ENCODE results near the gene APBA2. TPM values are rescaled to one million over a fixed set of nuclear protein-coding genes. Genes with fewer than 3 reads are reported as not detected.

Gene APBA2
- total RNA-seq, 1 donor from 2014 or later: 30.0 TPM

DNA sequence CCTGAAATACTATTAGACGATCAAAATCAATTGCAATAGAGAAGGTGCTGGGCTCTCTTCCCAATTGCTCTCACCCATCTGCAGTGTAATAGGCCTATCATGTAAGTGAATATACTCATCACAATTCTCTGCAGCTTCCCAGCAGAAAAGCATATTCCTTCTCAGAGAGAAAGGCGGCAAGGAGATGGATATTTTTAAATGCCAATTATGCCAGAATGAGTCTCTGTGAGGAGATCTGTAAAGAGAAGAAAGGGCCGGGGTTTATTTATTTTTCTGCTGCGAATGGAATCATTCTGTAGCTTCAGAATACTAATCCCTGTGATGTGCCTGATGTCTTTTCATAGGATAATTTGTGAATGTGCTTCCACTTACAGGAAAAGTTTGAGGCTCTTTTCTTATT, 112.0 kb downstream of the APBA2 start:
- DNase-seq (ENCODE audit: low read depth): no peak
- TF ChIP-seq, protein P1, sequence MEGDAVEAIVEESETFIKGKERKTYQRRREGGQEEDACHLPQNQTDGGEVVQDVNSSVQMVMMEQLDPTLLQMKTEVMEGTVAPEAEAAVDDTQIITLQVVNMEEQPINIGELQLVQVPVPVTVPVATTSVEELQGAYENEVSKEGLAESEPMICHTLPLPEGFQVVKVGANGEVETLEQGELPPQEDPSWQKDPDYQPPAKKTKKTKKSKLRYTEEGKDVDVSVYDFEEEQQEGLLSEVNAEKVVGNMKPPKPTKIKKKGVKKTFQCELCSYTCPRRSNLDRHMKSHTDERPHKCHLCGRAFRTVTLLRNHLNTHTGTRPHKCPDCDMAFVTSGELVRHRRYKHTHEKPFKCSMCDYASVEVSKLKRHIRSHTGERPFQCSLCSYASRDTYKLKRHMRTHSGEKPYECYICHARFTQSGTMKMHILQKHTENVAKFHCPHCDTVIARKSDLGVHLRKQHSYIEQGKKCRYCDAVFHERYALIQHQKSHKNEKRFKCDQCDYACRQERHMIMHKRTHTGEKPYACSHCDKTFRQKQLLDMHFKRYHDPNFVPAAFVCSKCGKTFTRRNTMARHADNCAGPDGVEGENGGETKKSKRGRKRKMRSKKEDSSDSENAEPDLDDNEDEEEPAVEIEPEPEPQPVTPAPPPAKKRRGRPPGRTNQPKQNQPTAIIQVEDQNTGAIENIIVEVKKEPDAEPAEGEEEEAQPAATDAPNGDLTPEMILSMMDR (conservative IDR thresholded peaks at IDR 0.05; ENCODE audit: low read depth, low read length): no peak
- no peak overlapping the region for H3K4me3 ChIP-seq (ENCODE audit: low read depth, low read length)

DNA sequence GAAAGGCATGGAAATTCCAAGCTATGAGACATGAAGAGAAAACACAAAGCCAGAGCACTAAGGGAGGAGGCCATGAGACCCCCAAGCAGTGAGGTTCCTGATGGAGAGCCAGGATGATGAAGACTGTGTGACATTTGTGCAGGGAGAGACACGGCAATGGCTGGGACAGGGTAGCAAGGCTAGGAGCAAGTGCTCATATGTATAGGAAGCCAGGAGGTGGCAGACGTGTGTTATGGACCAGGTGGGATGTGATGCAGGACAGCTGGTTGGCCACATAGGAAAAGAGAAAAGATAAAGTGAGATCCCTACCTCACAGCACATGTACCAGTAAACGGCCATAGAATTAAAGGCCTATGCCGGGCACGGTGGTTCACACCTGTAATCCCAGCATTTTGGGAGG, 112.7 kb downstream of the APBA2 start:
- no peak overlapping the region for H3K4me3 ChIP-seq (ENCODE audit: low read depth, low read length)
- no peak for DNase-seq (ENCODE audit: low read depth)
- TF ChIP-seq, protein P1 (conservative IDR thresholded peaks at IDR 0.05; ENCODE audit: low read depth, low read length): peak; percentile 8

DNA sequence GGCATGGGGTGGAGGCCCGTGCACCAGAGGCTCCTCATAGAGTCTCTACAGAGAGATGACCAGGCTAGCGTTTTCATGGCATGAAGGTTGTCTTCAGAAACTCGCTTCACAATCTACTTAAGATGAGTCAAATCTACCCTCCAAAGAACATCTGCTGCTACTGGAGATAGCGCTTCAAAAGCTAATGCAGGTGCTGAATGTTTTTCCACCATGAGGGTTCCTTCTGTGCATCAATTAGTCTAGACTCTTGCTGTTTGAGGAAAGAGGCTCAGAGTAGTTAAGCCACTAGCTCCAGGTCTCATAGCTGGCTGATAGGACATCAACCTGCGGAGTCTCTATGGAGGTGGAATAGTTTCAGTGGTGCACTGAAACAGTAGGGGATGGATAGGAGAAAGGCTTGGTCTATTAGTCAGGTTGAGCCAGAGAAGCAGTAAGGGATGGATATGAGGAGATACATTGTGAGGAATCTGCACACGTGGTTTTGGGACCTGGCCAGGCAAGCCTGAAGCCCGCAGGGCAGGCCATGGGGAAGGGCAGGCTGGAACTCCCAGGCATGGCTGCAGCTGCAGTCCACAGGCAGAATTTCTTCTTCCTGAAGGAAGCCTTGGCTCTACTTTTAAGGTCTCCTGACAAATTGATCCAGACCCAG, 117.5 kb downstream of the APBA2 start:
- TF ChIP-seq, protein P1 (conservative IDR thresholded peaks at IDR 0.05; ENCODE audit: low read depth, low read length): no peak
- DNase-seq (ENCODE audit: low read depth): no peak
- H3K4me3 ChIP-seq (ENCODE audit: low read depth, low read length): no peak overlapping the region

DNA sequence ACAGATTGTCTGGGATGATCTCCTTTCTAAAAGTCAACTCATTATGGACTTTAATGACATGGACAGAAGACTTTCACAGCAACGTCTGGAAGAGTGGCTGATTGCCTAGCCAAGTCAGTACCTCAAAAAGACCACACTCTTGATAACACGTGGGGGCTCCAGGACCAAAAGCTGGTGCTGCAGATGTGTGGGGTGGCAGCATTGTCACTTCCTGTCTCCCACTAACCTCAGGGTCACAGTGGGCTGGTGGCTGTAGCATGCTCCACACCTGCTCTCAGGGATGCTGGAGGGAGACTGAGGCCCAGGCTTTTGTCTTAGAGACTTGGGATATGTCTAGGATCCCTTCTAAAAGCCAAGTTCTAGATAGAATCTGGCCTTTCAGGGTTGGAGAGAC, 118.1 kb downstream of the APBA2 start:
- TF ChIP-seq, protein P1 (conservative IDR thresholded peaks at IDR 0.05; ENCODE audit: low read depth, low read length): no peak
- no peak for DNase-seq (ENCODE audit: low read depth)
- H3K4me3 ChIP-seq (ENCODE audit: low read depth, low read length): no peak overlapping the region

DNA sequence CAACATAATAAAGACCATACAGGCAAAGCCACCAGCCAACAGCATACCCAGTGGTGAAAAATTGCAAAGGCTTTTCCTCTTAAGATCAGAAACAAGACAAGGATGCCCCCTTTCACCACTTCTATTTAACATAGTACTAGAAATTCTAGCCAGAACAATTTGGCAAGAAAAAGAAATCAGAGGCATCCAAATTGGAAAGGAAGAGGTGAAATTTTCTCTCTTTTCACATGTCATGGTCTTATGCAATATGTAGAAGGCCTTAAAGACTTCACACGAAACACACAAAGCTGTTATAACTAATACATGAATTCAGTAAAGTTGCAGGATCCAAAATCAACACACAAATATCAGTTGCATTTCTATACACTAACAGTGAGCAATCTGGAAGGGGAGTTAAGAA, 120.2 kb downstream of the APBA2 start:
- H3K4me3 ChIP-seq (ENCODE audit: low read depth, low read length): no peak overlapping the region
- TF ChIP-seq, protein P1 (conservative IDR thresholded peaks at IDR 0.05; ENCODE audit: low read depth, low read length): no peak
- no peak for DNase-seq (ENCODE audit: low read depth)

DNA sequence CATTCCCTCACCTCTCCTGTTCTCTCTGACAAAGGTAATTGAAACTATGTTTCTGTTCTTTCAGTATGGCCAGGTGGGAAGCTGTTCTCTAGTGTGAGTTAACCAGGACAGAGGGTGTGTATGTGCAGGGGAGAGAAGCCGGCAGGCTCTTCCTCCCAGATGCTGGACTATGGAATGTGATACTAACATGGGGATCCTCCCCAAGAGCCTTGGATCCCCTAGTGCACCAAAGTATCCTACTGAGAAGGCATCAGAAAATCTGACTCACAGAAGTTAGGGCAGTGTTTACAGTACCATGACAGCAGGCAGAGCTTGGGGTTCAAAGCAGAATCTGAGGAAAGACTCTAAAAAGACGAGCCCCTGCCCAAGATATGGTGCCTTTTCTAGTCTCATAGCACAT, 123.1 kb downstream of the APBA2 start:
- no peak overlapping the region for H3K4me3 ChIP-seq (ENCODE audit: low read depth, low read length)
- TF ChIP-seq, protein P1 (conservative IDR thresholded peaks at IDR 0.05; ENCODE audit: low read depth, low read length): no peak
- DNase-seq (ENCODE audit: low read depth): no peak

DNA sequence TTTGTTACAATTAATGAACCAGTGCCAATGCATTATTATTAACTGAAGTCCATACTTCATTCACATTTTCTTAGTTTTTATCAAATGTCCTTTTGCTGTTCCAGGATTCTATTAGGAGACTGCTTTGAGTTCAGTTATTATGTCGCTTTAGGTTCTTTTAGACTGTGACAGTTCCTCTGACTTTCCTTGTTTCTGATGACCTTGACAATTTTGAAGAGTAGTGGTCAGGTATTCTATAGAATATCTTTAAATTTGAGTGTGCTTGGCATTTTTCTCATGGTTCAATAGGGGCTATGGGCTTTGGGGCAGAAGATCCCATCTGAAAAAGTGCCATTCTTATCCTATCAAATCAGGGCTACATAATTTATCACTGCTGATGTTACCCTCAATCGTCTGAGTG, 126.3 kb downstream of the APBA2 start:
- DNase-seq (ENCODE audit: low read depth): no peak
- TF ChIP-seq, protein P1 (conservative IDR thresholded peaks at IDR 0.05; ENCODE audit: low read depth, low read length): no peak
- H3K4me3 ChIP-seq (ENCODE audit: low read depth, low read length): no peak overlapping the region
